Measurements from ENCODE around the gene TRMT11. TPM values are rescaled to one million over a fixed set of nuclear protein-coding genes. Genes with fewer than 3 reads are reported as not detected.
A peak's percentile ranks its signal among the peaks of the same experiment; 100 is the strongest.

The TRMT11 gene
- total RNA-seq, 3 donors from 2014 or later: 20.7 to 22.7 (median 21.5) TPM

GRCh38 chr6:125981571-125982185 lies 4.7 kb upstream of the TRMT11 start:
- peaks cover 5% of the 10 kb centered on the region for H3K4me1 ChIP-seq (ENCODE audit: low read depth)
- ATAC-seq (no peak), DNase-seq (no peak)
- intact Hi-C loops (cut with DNase I, micrococcal nuclease): loop anchor here in 1 of 2 donors (10.0 kb wide), 1 partner anchor 677 kb away; the partner anchor contains the start of gene HDDC2
- H3K36me3 ChIP-seq (ENCODE audit: low read depth): no peaks in the 10 kb centered on the region
- H3K9me3 ChIP-seq: no peaks in the 10 kb centered on the region
- no peak overlapping the region for H3K4me3 ChIP-seq
- no peak for TF ChIP-seq CTCF (IDR thresholded peaks at IDR 0.05)

DNA sequence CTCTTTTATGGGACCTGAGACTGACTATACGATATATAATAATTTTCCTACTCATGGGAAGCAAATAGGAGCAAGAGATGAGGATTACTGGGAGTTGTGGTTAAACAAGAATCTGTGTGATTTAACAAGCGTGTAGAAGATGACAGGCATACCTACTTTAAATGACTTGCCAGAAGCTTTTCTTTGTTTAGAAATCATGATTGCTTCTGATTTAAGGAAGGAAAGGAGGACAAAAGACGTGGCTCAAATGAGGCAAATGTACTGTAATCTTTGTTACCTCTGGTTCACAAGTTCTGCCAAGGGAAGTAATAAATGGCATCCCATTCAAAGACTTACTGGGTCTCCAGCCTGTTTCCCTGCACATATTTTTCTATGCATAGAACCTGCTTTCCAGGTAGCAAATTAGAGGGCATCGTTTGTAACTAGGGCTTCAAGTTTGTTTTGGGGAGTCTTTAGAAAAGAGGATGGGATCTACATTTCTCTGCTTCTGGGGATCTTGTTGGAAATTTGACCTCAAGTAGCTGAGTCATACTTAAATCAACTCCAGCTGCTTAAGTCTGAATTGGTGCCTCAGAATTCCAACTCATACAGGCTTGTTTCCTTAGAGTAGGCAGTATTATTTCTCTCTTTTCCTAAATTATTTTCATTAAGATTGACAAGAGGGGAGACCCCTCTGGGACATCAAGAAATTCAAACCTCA lies 2.9 kb upstream of the TRMT11 start:
- intact Hi-C loops (cut with DNase I, micrococcal nuclease): loop anchor here in 1 of 2 donors (10.0 kb wide), 1 partner anchor 679 kb away; the partner anchor contains the start of gene HDDC2

GRCh38 chr6:125984311-125984710 lies 2.0 kb upstream of the TRMT11 start:
- ATAC-seq (no peak), DNase-seq (no peak)
- H3K36me3 ChIP-seq (ENCODE audit: low read depth): no peaks in the 10 kb centered on the region
- intact Hi-C loops (cut with DNase I, micrococcal nuclease): loop anchor here in 1 of 2 donors (10.0 kb wide), 1 partner anchor 680 kb away; the partner anchor contains the start of gene HDDC2
- peaks cover 15% of the 10 kb centered on the region for H3K4me1 ChIP-seq (ENCODE audit: low read depth)
- H3K4me3 ChIP-seq: no peak overlapping the region
- no peak for TF ChIP-seq CTCF (IDR thresholded peaks at IDR 0.05)
- H3K9me3 ChIP-seq: no peaks in the 10 kb centered on the region

More for the DNA sequence above, 2.9 kb upstream of the TRMT11 start:
- no peak for DNase-seq
- Histone ChIP-seq H3K4me1 (ENCODE audit: low read depth) (peaks cover 15% of the 10 kb centered on the region), H3K9me3 (no peaks in the 10 kb centered on the region), H3K36me3 (ENCODE audit: low read depth) (no peaks in the 10 kb centered on the region), H3K4me3 (no peak overlapping the region)
- no peak for ATAC-seq
- no peak for TF ChIP-seq CTCF (IDR thresholded peaks at IDR 0.05)

DNA sequence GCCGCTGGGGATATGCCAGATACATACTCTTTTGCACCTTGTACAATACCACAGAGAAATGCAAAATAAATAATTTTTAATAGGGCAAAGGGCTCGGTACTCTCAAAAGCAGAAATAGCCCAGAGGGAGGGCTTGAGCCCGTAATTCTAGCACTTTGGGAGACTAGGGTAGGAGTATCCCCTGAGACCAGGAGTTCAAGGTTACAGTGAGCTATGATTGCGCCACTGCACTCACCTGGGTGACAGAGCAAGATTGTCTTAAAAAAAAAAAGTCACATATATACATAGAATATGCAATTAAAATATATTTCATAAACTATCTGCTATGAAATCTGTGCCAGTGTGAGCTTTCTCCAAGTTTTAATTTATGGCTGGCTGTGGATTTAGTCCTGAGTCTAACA lies 818 bp upstream of the TRMT11 start:
- intact Hi-C loops (cut with DNase I, micrococcal nuclease): loop anchor here in 1 of 2 donors (10.0 kb wide), 1 partner anchor 681 kb away; the partner anchor contains the start of gene HDDC2
- TF ChIP-seq CTCF (IDR thresholded peaks at IDR 0.05): no peak
- ATAC-seq: no peak

GRCh38 chr6:125985979-125986300 lies 400 bp upstream of the TRMT11 start:
- Histone ChIP-seq H3K4me1 (ENCODE audit: low read depth) (peaks cover 15% of the 10 kb centered on the region), H3K9me3 (no peaks in the 10 kb centered on the region), H3K36me3 (ENCODE audit: low read depth) (no peaks in the 10 kb centered on the region), H3K4me3 (peak overlapping the region; percentile 58)
- TF ChIP-seq CTCF (IDR thresholded peaks at IDR 0.05): no peak
- ATAC-seq: no peak
- intact Hi-C loops (cut with DNase I, micrococcal nuclease): loop anchor here in 1 of 2 donors (10.0 kb wide), 1 partner anchor 681 kb away; the partner anchor contains the start of gene HDDC2
- DNase-seq: no peak

More for the DNA sequence above, 818 bp upstream of the TRMT11 start:
- H3K4me1 ChIP-seq (ENCODE audit: low read depth): peaks cover 15% of the 10 kb centered on the region
- H3K4me3 ChIP-seq: no peak overlapping the region
- no peaks in the 10 kb centered on the region for H3K9me3 ChIP-seq
- no peaks in the 10 kb centered on the region for H3K36me3 ChIP-seq (ENCODE audit: low read depth)
- no peak for DNase-seq
